Activated T-helper 1 cell treated with anti-CD3 and anti-CD28 coated beads, Interleukin-12 subunit alpha, Interleukin-12 subunit beta, Interleukin-2, Interleukin-4 antibody, amounts not matched to agents 30 ng/mL and 10 ng/mL and 1 ng/mL, durations not matched to agents 14 hours and 24 hours and 36 hours (primary cell): Measurements from ENCODE around the gene ZHX3. TPM values are rescaled to one million over a fixed set of nuclear protein-coding genes. Genes with fewer than 3 reads are reported as not detected.
"Not testable (repeated sequence)": the region's sequence is repeated elsewhere in the genome, so short reads cannot be mapped to it uniquely, and the experiment has no call there.

Experiments
- DNase-seq: peaks from one replicate; pipeline ENCODE4 v3.0.0; 2021; ENCODE audit warnings: low spot score
- H3K27ac Mint-ChIP-seq: one replicate; pipeline ENCODE4 v1.8.0; 2021; ENCODE audit warnings: mild to moderate bottlenecking, mixed read lengths
- H3K27me3 Mint-ChIP-seq: one replicate; pipeline ENCODE4 v1.8.0; 2022; ENCODE audit warnings: mild to moderate bottlenecking, moderate library complexity, mixed read lengths; ENCODE audit not compliant: insufficient read depth
- H3K36me3 Mint-ChIP-seq: one replicate; pipeline ENCODE4 v1.8.0; 2021; ENCODE audit warnings: low read depth, mixed read lengths
- H3K4me1 Mint-ChIP-seq: one replicate; pipeline ENCODE4 v1.8.0; 2021; ENCODE audit warnings: low read depth, mixed read lengths
- H3K4me3 Mint-ChIP-seq: one replicate; pipeline ENCODE4 v1.8.0; 2021; ENCODE audit warnings: mild to moderate bottlenecking, moderate library complexity, mixed read lengths
- H3K9me3 Mint-ChIP-seq: one replicate; pipeline ENCODE4 v1.8.0; 2021; ENCODE audit warnings: mixed read lengths
- intact Hi-C: fragments of 100-400 bp; cut with micrococcal nuclease; formaldehyde crosslinking; loops from one replicate; pipeline ENCODE4 v1.15.1; 2024
- total RNA-seq: library from RNA; stranded (reverse); gene quantifications from 2 replicates; pipeline ENCODE4 v1.2.3, GENCODE V29; 2022

Gene ZHX3
- total RNA-seq, 1 donor from 2014 or later: 9.5 TPM

- Mint-ChIP-seq H3K4me1 (no peaks in the 10 kb centered on the region), H3K4me3 (no peak overlapping the region), H3K27ac (no peak overlapping the region), H3K36me3 (no peaks in the 10 kb centered on the region), H3K27me3 (no peaks in the 10 kb centered on the region), H3K9me3 (no peaks in the 10 kb centered on the region)
- DNase-seq: no peak
- intact Hi-C loops: no loop called here
Measured at GRCh38 chr20:41248368-41249024, 69.0 kb downstream of the ZHX3 start.

- intact Hi-C loops: no loop called here
- no peak overlapping the region for H3K27ac Mint-ChIP-seq
- H3K36me3 Mint-ChIP-seq: no peaks in the 10 kb centered on the region
- no peaks in the 10 kb centered on the region for H3K27me3 Mint-ChIP-seq
- H3K9me3 Mint-ChIP-seq: no peaks in the 10 kb centered on the region
- DNase-seq: no peak
- peaks cover 3% of the 10 kb centered on the region for H3K4me1 Mint-ChIP-seq
- H3K4me3 Mint-ChIP-seq: no peak overlapping the region
Measured at GRCh38 chr20:41247523-41248367, 69.8 kb downstream of the ZHX3 start.

- intact Hi-C loops: no loop called here
- no peak overlapping the region for H3K27ac Mint-ChIP-seq
- no peak overlapping the region for H3K4me3 Mint-ChIP-seq
- DNase-seq: no peak
- peaks cover 13% of the 10 kb centered on the region for H3K4me1 Mint-ChIP-seq
- H3K36me3 Mint-ChIP-seq: no peaks in the 10 kb centered on the region
- no peaks in the 10 kb centered on the region for H3K9me3 Mint-ChIP-seq
- H3K27me3 Mint-ChIP-seq: peaks cover 3% of the 10 kb centered on the region
Measured at GRCh38 chr20:41245086-41245707, 72.3 kb downstream of the ZHX3 start.

- peaks cover 3% of the 10 kb centered on the region for H3K27me3 Mint-ChIP-seq
- H3K4me3 Mint-ChIP-seq: no peak overlapping the region
- intact Hi-C loops: no loop called here
- no peak for DNase-seq
- H3K4me1 Mint-ChIP-seq: peaks cover 13% of the 10 kb centered on the region
- H3K9me3 Mint-ChIP-seq: no peaks in the 10 kb centered on the region
- no peak overlapping the region for H3K27ac Mint-ChIP-seq
- no peaks in the 10 kb centered on the region for H3K36me3 Mint-ChIP-seq
Measured at GRCh38 chr20:41242807-41243206, 74.7 kb downstream of the ZHX3 start.

- no peak overlapping the region for H3K4me3 Mint-ChIP-seq
- H3K36me3 Mint-ChIP-seq: no peaks in the 10 kb centered on the region
- peaks cover 13% of the 10 kb centered on the region for H3K4me1 Mint-ChIP-seq
- no peak overlapping the region for H3K27ac Mint-ChIP-seq
- H3K27me3 Mint-ChIP-seq: peaks cover 3% of the 10 kb centered on the region
- H3K9me3 Mint-ChIP-seq: no peaks in the 10 kb centered on the region
- intact Hi-C loops: no loop called here
- DNase-seq: no peak
Measured at GRCh38 chr20:41242352-41242751, 75.2 kb downstream of the ZHX3 start.

- DNase-seq, intact Hi-C loops, H3K36me3 Mint-ChIP-seq, H3K4me3 Mint-ChIP-seq, H3K27ac Mint-ChIP-seq, H3K9me3 Mint-ChIP-seq, H3K27me3 Mint-ChIP-seq: not testable (repeated sequence)
- H3K4me1 Mint-ChIP-seq: peaks cover 20% of the 10 kb centered on the region
Measured at GRCh38 chr20:41237233-41237632, 80.3 kb downstream of the ZHX3 start.

GRCh38 chr20:41236818-41237217, 80.7 kb downstream of the ZHX3 start:
- DNase-seq, H3K36me3 Mint-ChIP-seq, H3K27ac Mint-ChIP-seq, H3K27me3 Mint-ChIP-seq, H3K4me3 Mint-ChIP-seq, H3K9me3 Mint-ChIP-seq, intact Hi-C loops: not testable (repeated sequence)
- peaks cover 20% of the 10 kb centered on the region for H3K4me1 Mint-ChIP-seq

- no peak overlapping the region for H3K27ac Mint-ChIP-seq
- H3K4me3 Mint-ChIP-seq: no peak overlapping the region
- H3K4me1 Mint-ChIP-seq: peaks cover 24% of the 10 kb centered on the region
- no peak for DNase-seq
- no peaks in the 10 kb centered on the region for H3K27me3 Mint-ChIP-seq
- H3K9me3 Mint-ChIP-seq: no peaks in the 10 kb centered on the region
- intact Hi-C loops: loop anchor here (5.0 kb wide), 1 partner anchor 193 kb away; no protein-coding TSS in a partner anchor
- no peaks in the 10 kb centered on the region for H3K36me3 Mint-ChIP-seq
Measured at GRCh38 chr20:41234546-41234945, 83.0 kb downstream of the ZHX3 start.

- intact Hi-C loops: loop anchor here (5.0 kb wide), 1 partner anchor 193 kb away; no protein-coding TSS in a partner anchor
- no peaks in the 10 kb centered on the region for H3K27me3 Mint-ChIP-seq
- no peak overlapping the region for H3K4me3 Mint-ChIP-seq
- DNase-seq: no peak
- H3K9me3 Mint-ChIP-seq: no peaks in the 10 kb centered on the region
- no peak overlapping the region for H3K27ac Mint-ChIP-seq
- H3K4me1 Mint-ChIP-seq: peaks cover 25% of the 10 kb centered on the region
- H3K36me3 Mint-ChIP-seq: no peaks in the 10 kb centered on the region
Measured at GRCh38 chr20:41234041-41234440, 83.5 kb downstream of the ZHX3 start.

GRCh38 chr20:41232973-41233926, 84.3 kb downstream of the ZHX3 start:
- Mint-ChIP-seq H3K4me1 (peaks cover 30% of the 10 kb centered on the region), H3K9me3 (no peaks in the 10 kb centered on the region), H3K27me3 (no peaks in the 10 kb centered on the region), H3K4me3 (no peak overlapping the region), H3K27ac (no peak overlapping the region), H3K36me3 (no peaks in the 10 kb centered on the region)
- intact Hi-C loops: loop anchor here (1.0 to 5.0 kb wide), 10 partner anchors 60 to 265 kb away; partner anchors contain the start of genes LPIN3, TOP1 and ZHX3
- no peak for DNase-seq

GRCh38 chr20:41231136-41231535, 86.4 kb downstream of the ZHX3 start:
- H3K27me3 Mint-ChIP-seq: no peaks in the 10 kb centered on the region
- no peak overlapping the region for H3K4me3 Mint-ChIP-seq
- peaks cover 2% of the 10 kb centered on the region for H3K36me3 Mint-ChIP-seq
- intact Hi-C loops: loop anchor here (5.0 kb wide), 1 partner anchor 196 kb away; no protein-coding TSS in a partner anchor
- H3K9me3 Mint-ChIP-seq: no peaks in the 10 kb centered on the region
- no peak for DNase-seq
- no peak overlapping the region for H3K27ac Mint-ChIP-seq
- H3K4me1 Mint-ChIP-seq: peaks cover 30% of the 10 kb centered on the region

GRCh38 chr20:41230136-41230535, 87.4 kb downstream of the ZHX3 start:
- Mint-ChIP-seq H3K4me3 (no peak overlapping the region), H3K27ac (no peak overlapping the region), H3K9me3 (no peaks in the 10 kb centered on the region), H3K27me3 (no peaks in the 10 kb centered on the region), H3K4me1 (peaks cover 30% of the 10 kb centered on the region), H3K36me3 (peaks cover 2% of the 10 kb centered on the region)
- intact Hi-C loops: loop anchor here (5.0 kb wide), 1 partner anchor 197 kb away; no protein-coding TSS in a partner anchor
- no peak for DNase-seq
